ENCODE measurements around the gene SNX8.

The SNX8 gene

GRCh38 chr7:2295936-2296620 is 18.2 kb downstream of the SNX8 start:
- no peak for DNase-seq (ENCODE audit: low read depth, low spot score)

- no peak for DNase-seq (ENCODE audit: low read depth, low spot score)
Observed at GRCh38 chr7:2290877-2291276, 23.4 kb downstream of the SNX8 start.

GRCh38 chr7:2289621-2290020 is 24.6 kb downstream of the SNX8 start:
- DNase-seq (ENCODE audit: low read depth, low spot score) = no peak

GRCh38 chr7:2289111-2289586 is 25.1 kb downstream of the SNX8 start:
- no peak for DNase-seq (ENCODE audit: low read depth, low spot score)

GRCh38 chr7:2288503-2288902 is 25.7 kb downstream of the SNX8 start:
- DNase-seq (ENCODE audit: low read depth, low spot score) = no peak

GRCh38 chr7:2287745-2288144 is 26.5 kb downstream of the SNX8 start:
- no peak for DNase-seq (ENCODE audit: low read depth, low spot score)

- DNase-seq (ENCODE audit: low read depth, low spot score) = peak; percentile 66
Observed at GRCh38 chr7:2283074-2283473, 31.2 kb downstream of the SNX8 start.

GRCh38 chr7:2282185-2282751 is 32.0 kb downstream of the SNX8 start:
- DNase-seq (ENCODE audit: low read depth, low spot score) = peak; percentile 37

GRCh38 chr7:2281541-2281940 is 32.7 kb downstream of the SNX8 start:
- no peak for DNase-seq (ENCODE audit: low read depth, low spot score)

GRCh38 chr7:2280424-2280823 is 33.8 kb downstream of the SNX8 start:
- DNase-seq (ENCODE audit: low read depth, low spot score) = no peak

- no peak for DNase-seq (ENCODE audit: low read depth, low spot score)
Observed at GRCh38 chr7:2279896-2280295, 34.3 kb downstream of the SNX8 start.

- peak; percentile 44 for DNase-seq (ENCODE audit: low read depth, low spot score)
Observed at GRCh38 chr7:2278026-2278425, 36.2 kb downstream of the SNX8 start.

- DNase-seq (ENCODE audit: low read depth, low spot score) = no peak
Observed at GRCh38 chr7:2276107-2276506, 38.1 kb downstream of the SNX8 start.

- no peak for DNase-seq (ENCODE audit: low read depth, low spot score)
Observed at GRCh38 chr7:2275101-2275500, 39.1 kb downstream of the SNX8 start.

GRCh38 chr7:2274666-2275065 is 39.6 kb downstream of the SNX8 start:
- no peak for DNase-seq (ENCODE audit: low read depth, low spot score)

GRCh38 chr7:2273866-2274265 is 40.4 kb downstream of the SNX8 start:
- no peak for DNase-seq (ENCODE audit: low read depth, low spot score)

- DNase-seq (ENCODE audit: low read depth, low spot score) = no peak
Observed at GRCh38 chr7:2272031-2272430, 42.2 kb downstream of the SNX8 start.

- DNase-seq (ENCODE audit: low read depth, low spot score) = no peak
Observed at GRCh38 chr7:2271273-2272026, 42.8 kb downstream of the SNX8 start.

GRCh38 chr7:2270495-2270894 is 43.7 kb downstream of the SNX8 start:
- peak; percentile 78 for DNase-seq (ENCODE audit: low read depth, low spot score)

GRCh38 chr7:2269991-2270460 is 44.2 kb downstream of the SNX8 start:
- DNase-seq (ENCODE audit: low read depth, low spot score) = no peak

GRCh38 chr7:2269089-2269990 is 44.9 kb downstream of the SNX8 start:
- DNase-seq (ENCODE audit: low read depth, low spot score) = peak; percentile 71

GRCh38 chr7:2266911-2267310 is 47.3 kb downstream of the SNX8 start:
- peak; percentile 80 for DNase-seq (ENCODE audit: low read depth, low spot score)

Data from ELF-1 (cell line).